GM21447 (cell line): ENCODE measurements around the gene GXYLT2.

Experiments used
- ATAC-seq: cut with Tn5 transposase; IDR thresholded peaks from one replicate; pipeline ENCODE4 v1.9.1; 2021; ENCODE audit not compliant: unreplicated experiment

GXYLT2 gene

GRCh38 chr3:72930754-72931153 lies 42.9 kb downstream of the GXYLT2 start:
- ATAC-seq = no peak

GRCh38 chr3:72932416-72932815 lies 44.6 kb downstream of the GXYLT2 start:
- ATAC-seq = no peak

GRCh38 chr3:72938471-72939265 lies 50.8 kb downstream of the GXYLT2 start:
- peak; percentile 79 for ATAC-seq

GRCh38 chr3:72941245-72941644 lies 53.4 kb downstream of the GXYLT2 start:
- ATAC-seq = no peak

- ATAC-seq = no peak
Observed at GRCh38 chr3:72942427-72942826, 54.6 kb downstream of the GXYLT2 start.

GRCh38 chr3:72944696-72945095 lies 56.9 kb downstream of the GXYLT2 start:
- ATAC-seq = no peak

- no peak for ATAC-seq
Observed at GRCh38 chr3:72947715-72948490, 60.1 kb downstream of the GXYLT2 start.

GRCh38 chr3:72949016-72949415 lies 61.2 kb downstream of the GXYLT2 start:
- no peak for ATAC-seq

- ATAC-seq = no peak
Observed at GRCh38 chr3:72950372-72950771, 62.5 kb downstream of the GXYLT2 start.

- ATAC-seq = no peak
Observed at GRCh38 chr3:72950801-72951200, 63.0 kb downstream of the GXYLT2 start.

- peak; percentile 58 for ATAC-seq
Observed at GRCh38 chr3:72951259-72951722, 63.4 kb downstream of the GXYLT2 start.

GRCh38 chr3:72953325-72953956 lies 65.6 kb downstream of the GXYLT2 start:
- ATAC-seq = no peak

GRCh38 chr3:72957297-72957696 lies 69.5 kb downstream of the GXYLT2 start:
- ATAC-seq = no peak

GRCh38 chr3:72959336-72959735 lies 71.5 kb downstream of the GXYLT2 start:
- no peak for ATAC-seq

- ATAC-seq = no peak
Observed at GRCh38 chr3:72960812-72961518, 73.1 kb downstream of the GXYLT2 start.

- no peak for ATAC-seq
Observed at GRCh38 chr3:72961752-72962151, 73.9 kb downstream of the GXYLT2 start.

GRCh38 chr3:72962317-72962716 lies 74.5 kb downstream of the GXYLT2 start:
- ATAC-seq = no peak

- ATAC-seq = no peak
Observed at GRCh38 chr3:72964633-72965032, 76.8 kb downstream of the GXYLT2 start.

GRCh38 chr3:72968266-72968664 lies 80.4 kb downstream of the GXYLT2 start:
- ATAC-seq = no peak

GRCh38 chr3:72969766-72970165 lies 81.9 kb downstream of the GXYLT2 start:
- ATAC-seq = no peak

GRCh38 chr3:72970942-72971341 lies 83.1 kb downstream of the GXYLT2 start:
- ATAC-seq = no peak
